GM19023 (cell line): Measurements from ENCODE around the gene DCC.
"Not testable (repeated sequence)": the region's sequence is repeated elsewhere in the genome, so short reads cannot be mapped to it uniquely, and the experiment has no call there.

Source experiments
- ATAC-seq: cut with Tn5 transposase; IDR thresholded peaks from one replicate; pipeline ENCODE4 v1.9.1; 2021; ENCODE audit warnings: mild to moderate bottlenecking, moderate library complexity; ENCODE audit not compliant: unreplicated experiment

Gene DCC

GRCh38 chr18:52349498-52349897 lies 9.5 kb downstream of the DCC start:
- no peak for ATAC-seq

GRCh38 chr18:52352920-52353319 lies 12.9 kb downstream of the DCC start:
- ATAC-seq: no peak

- ATAC-seq: no peak
Measured at GRCh38 chr18:52353589-52353988, 13.6 kb downstream of the DCC start.

- ATAC-seq: no peak
Measured at GRCh38 chr18:52363861-52364260, 23.9 kb downstream of the DCC start.

- ATAC-seq: not testable (repeated sequence)
Measured at GRCh38 chr18:52366851-52367250, 26.9 kb downstream of the DCC start.

- ATAC-seq: no peak
Measured at GRCh38 chr18:52367953-52368742, 28.2 kb downstream of the DCC start.

GRCh38 chr18:52370841-52371240 lies 30.8 kb downstream of the DCC start:
- ATAC-seq: no peak

GRCh38 chr18:52376104-52376503 lies 36.1 kb downstream of the DCC start:
- no peak for ATAC-seq

GRCh38 chr18:52377094-52377493 lies 37.1 kb downstream of the DCC start:
- ATAC-seq: no peak

- no peak for ATAC-seq
Measured at GRCh38 chr18:52386306-52386705, 46.3 kb downstream of the DCC start.

GRCh38 chr18:52387175-52387574 lies 47.2 kb downstream of the DCC start:
- ATAC-seq: no peak

GRCh38 chr18:52391810-52392559 lies 52.0 kb downstream of the DCC start:
- ATAC-seq: no peak

GRCh38 chr18:52394602-52395001 lies 54.6 kb downstream of the DCC start:
- peak; percentile 40 for ATAC-seq

GRCh38 chr18:52395146-52395852 lies 55.3 kb downstream of the DCC start:
- peak; percentile 72 for ATAC-seq

- no peak for ATAC-seq
Measured at GRCh38 chr18:52401236-52401635, 61.2 kb downstream of the DCC start.

- ATAC-seq: no peak
Measured at GRCh38 chr18:52402814-52403213, 62.8 kb downstream of the DCC start.

- no peak for ATAC-seq
Measured at GRCh38 chr18:52403291-52404021, 63.5 kb downstream of the DCC start.

- no peak for ATAC-seq
Measured at GRCh38 chr18:52408800-52409302, 68.9 kb downstream of the DCC start.

- ATAC-seq: peak; percentile 99
Measured at GRCh38 chr18:52409727-52410126, 69.7 kb downstream of the DCC start.

GRCh38 chr18:52415131-52415530 lies 75.1 kb downstream of the DCC start:
- no peak for ATAC-seq
